GM12892 (cell line): Measurements from ENCODE around the gene HS3ST5.

Experiments used
- POLR2A ChIP-seq: IDR thresholded peaks from 2 replicates; pipeline ENCODE4 v1.6.1; 2011; ENCODE audit warnings: low read depth, low read length, control low read depth
- POLR2AphosphoS5 ChIP-seq: IDR thresholded peaks from 2 replicates; pipeline ENCODE4 v1.6.1; 2011; ENCODE audit warnings: low read depth, low read length, control low read depth
- TAF1 ChIP-seq: IDR thresholded peaks from 2 replicates; pipeline ENCODE4 v1.6.1; 2011; ENCODE audit warnings: low read depth, mild to moderate bottlenecking, control low read depth, low read length, borderline replicate concordance

DNA sequence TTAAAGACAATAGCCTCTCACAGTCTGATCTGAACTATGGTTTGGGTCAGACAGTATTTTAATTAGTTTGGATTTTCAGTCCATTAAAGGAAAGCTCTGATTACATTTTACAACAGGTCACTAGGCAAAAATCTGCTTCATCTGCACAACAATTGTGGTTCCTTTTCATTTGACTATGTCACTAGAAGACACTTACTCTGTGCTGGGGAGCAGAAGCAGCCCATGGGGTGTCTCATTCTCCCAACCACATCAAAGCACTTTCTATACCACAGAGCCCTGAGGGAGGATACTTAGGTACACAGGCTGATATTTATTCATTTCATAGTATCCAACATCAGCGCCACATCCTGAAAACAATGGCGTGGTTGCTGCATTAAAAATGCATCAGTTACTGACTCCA is 335.3 kb downstream of the HS3ST5 start:
- TF ChIP-seq POLR2A (no peak), POLR2AphosphoS5 (no peak), TAF1 (no peak)
